Dendritic cell treated with granulocyte-macrophage colony-stimulating factor and Interleukin-4, amounts not matched to agents 40 ng/mL and 50 ng/mL, for 4 days (primary cell): Measurements from ENCODE around the gene SIRPA.

ENCODE experiments used
- H3K27ac Mint-ChIP-seq: one replicate; pipeline ENCODE4 v1.8.0; 2022; ENCODE audit warnings: mild to moderate bottlenecking, mixed read lengths
- H3K27me3 Mint-ChIP-seq: one replicate; pipeline ENCODE4 v1.8.0; 2022; ENCODE audit warnings: mild to moderate bottlenecking, mixed read lengths
- H3K36me3 Mint-ChIP-seq: one replicate; pipeline ENCODE4 v1.8.0; 2022; ENCODE audit warnings: low read depth, mixed read lengths
- H3K4me1 Mint-ChIP-seq: one replicate; pipeline ENCODE4 v1.8.0; 2022; ENCODE audit warnings: low read depth, mixed read lengths
- H3K4me3 Mint-ChIP-seq: one replicate; pipeline ENCODE4 v1.8.0; 2022; ENCODE audit warnings: mild to moderate bottlenecking, moderate library complexity, mixed read lengths
- H3K9me3 Mint-ChIP-seq: one replicate; pipeline ENCODE4 v1.8.0; 2022; ENCODE audit warnings: mixed read lengths
- intact Hi-C: fragments of 100-400 bp; cut with micrococcal nuclease; formaldehyde crosslinking; loops from one replicate; pipeline ENCODE4 v1.15.0; 2022

Gene SIRPA

GRCh38 chr20:1928154-1928553 is 32.9 kb downstream of the SIRPA start:
- peak overlapping the region; percentile 30 for H3K27ac Mint-ChIP-seq
- no peaks in the 10 kb centered on the region for H3K9me3 Mint-ChIP-seq
- peaks cover 91% of the 10 kb centered on the region for H3K4me1 Mint-ChIP-seq
- no peak overlapping the region for H3K4me3 Mint-ChIP-seq
- intact Hi-C loops = no loop called here
- no peaks in the 10 kb centered on the region for H3K27me3 Mint-ChIP-seq
- peaks cover 100% of the 10 kb centered on the region for H3K36me3 Mint-ChIP-seq

GRCh38 chr20:1928782-1929181 is 33.6 kb downstream of the SIRPA start:
- no peak overlapping the region for H3K4me3 Mint-ChIP-seq
- peaks cover 100% of the 10 kb centered on the region for H3K36me3 Mint-ChIP-seq
- H3K27ac Mint-ChIP-seq = peak overlapping the region; percentile 30
- no peaks in the 10 kb centered on the region for H3K27me3 Mint-ChIP-seq
- no peaks in the 10 kb centered on the region for H3K9me3 Mint-ChIP-seq
- peaks cover 89% of the 10 kb centered on the region for H3K4me1 Mint-ChIP-seq
- intact Hi-C loops = no loop called here

DNA sequence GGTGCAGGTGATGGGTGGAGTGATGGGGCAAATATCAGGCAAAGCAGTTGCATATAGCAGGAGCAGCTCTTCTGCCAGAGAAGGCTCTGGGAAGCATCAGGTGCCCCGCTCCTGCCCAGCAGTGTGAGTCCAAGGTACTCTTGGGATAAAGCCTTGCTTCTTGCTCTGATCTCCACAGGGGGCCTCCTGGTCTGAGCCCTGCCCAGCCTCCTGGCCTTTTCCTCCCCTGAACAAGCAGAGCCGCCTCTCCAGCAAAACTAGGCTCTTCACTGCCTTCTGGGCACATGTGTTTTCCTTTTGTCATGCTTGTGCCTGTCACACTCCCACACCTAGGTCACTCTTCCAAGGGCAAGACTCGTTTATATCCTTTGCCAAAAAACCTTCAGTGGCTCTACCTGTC is 34.3 kb downstream of the SIRPA start:
- no peak overlapping the region for H3K4me3 Mint-ChIP-seq
- H3K36me3 Mint-ChIP-seq = peaks cover 100% of the 10 kb centered on the region
- H3K9me3 Mint-ChIP-seq = no peaks in the 10 kb centered on the region
- no peaks in the 10 kb centered on the region for H3K27me3 Mint-ChIP-seq
- H3K4me1 Mint-ChIP-seq = peaks cover 82% of the 10 kb centered on the region
- intact Hi-C loops = no loop called here
- no peak overlapping the region for H3K27ac Mint-ChIP-seq

DNA sequence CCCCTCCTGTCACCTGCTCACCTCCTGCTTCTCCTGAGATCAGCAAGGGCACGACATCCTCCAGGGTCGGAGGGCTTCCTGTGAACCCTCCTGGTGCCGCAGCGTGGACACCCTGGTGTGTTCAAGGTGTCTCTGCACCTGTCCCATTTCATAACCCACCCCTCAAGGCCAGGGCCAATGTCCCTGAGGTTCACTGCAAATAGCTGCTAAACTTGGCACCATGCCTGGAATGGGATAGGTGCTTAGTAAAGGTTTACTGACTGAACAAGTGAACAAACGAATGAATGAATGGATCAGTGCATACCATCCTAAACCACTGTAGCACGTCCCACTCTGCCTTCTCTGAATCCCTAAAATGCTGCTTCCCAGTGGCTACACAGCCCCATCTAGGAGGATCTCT is 35.0 kb downstream of the SIRPA start:
- intact Hi-C loops = no loop called here
- Mint-ChIP-seq H3K27me3 (no peaks in the 10 kb centered on the region), H3K4me1 (peaks cover 81% of the 10 kb centered on the region), H3K9me3 (no peaks in the 10 kb centered on the region), H3K4me3 (no peak overlapping the region), H3K27ac (no peak overlapping the region), H3K36me3 (peaks cover 100% of the 10 kb centered on the region)

DNA sequence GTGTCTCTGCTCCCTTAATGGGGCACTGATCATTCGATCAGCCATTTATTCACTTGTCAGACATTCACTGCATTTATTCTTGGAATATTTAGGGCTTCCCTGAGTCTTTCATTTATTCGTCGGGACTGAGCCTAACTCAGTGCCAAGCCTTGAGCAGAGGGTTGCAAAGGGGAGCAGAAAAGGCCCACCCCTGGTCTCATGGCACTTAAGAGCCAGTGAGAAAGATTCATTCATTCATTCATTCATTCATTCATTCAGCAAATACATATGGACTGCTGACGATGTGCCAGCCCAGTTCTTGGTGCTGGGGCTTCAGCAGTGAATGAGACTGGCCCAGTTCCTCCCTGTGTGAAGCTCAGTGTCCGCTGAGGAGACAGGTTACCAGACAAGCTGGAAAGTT is 36.6 kb downstream of the SIRPA start:
- H3K36me3 Mint-ChIP-seq = peaks cover 100% of the 10 kb centered on the region
- H3K27me3 Mint-ChIP-seq = no peaks in the 10 kb centered on the region
- no peak overlapping the region for H3K4me3 Mint-ChIP-seq
- intact Hi-C loops = no loop called here
- no peaks in the 10 kb centered on the region for H3K9me3 Mint-ChIP-seq
- no peak overlapping the region for H3K27ac Mint-ChIP-seq
- peaks cover 79% of the 10 kb centered on the region for H3K4me1 Mint-ChIP-seq

GRCh38 chr20:1932971-1933370 is 37.8 kb downstream of the SIRPA start:
- H3K36me3 Mint-ChIP-seq = peaks cover 100% of the 10 kb centered on the region
- H3K9me3 Mint-ChIP-seq = no peaks in the 10 kb centered on the region
- no peaks in the 10 kb centered on the region for H3K27me3 Mint-ChIP-seq
- H3K4me3 Mint-ChIP-seq = no peak overlapping the region
- H3K27ac Mint-ChIP-seq = no peak overlapping the region
- intact Hi-C loops = no loop called here
- H3K4me1 Mint-ChIP-seq = peaks cover 72% of the 10 kb centered on the region

- Mint-ChIP-seq H3K27me3 (no peaks in the 10 kb centered on the region), H3K36me3 (peaks cover 100% of the 10 kb centered on the region), H3K9me3 (no peaks in the 10 kb centered on the region), H3K27ac (no peak overlapping the region), H3K4me1 (peaks cover 72% of the 10 kb centered on the region), H3K4me3 (no peak overlapping the region)
- intact Hi-C loops = no loop called here
Observed at GRCh38 chr20:1933465-1933870, 38.3 kb downstream of the SIRPA start.

- H3K4me1 Mint-ChIP-seq = peaks cover 71% of the 10 kb centered on the region
- intact Hi-C loops = no loop called here
- peaks cover 100% of the 10 kb centered on the region for H3K36me3 Mint-ChIP-seq
- H3K27ac Mint-ChIP-seq = no peak overlapping the region
- no peaks in the 10 kb centered on the region for H3K9me3 Mint-ChIP-seq
- no peak overlapping the region for H3K4me3 Mint-ChIP-seq
- no peaks in the 10 kb centered on the region for H3K27me3 Mint-ChIP-seq
Observed at GRCh38 chr20:1934156-1934555, 38.9 kb downstream of the SIRPA start.

- Mint-ChIP-seq H3K36me3 (peaks cover 100% of the 10 kb centered on the region), H3K4me1 (peaks cover 67% of the 10 kb centered on the region), H3K9me3 (no peaks in the 10 kb centered on the region), H3K4me3 (no peak overlapping the region), H3K27ac (no peak overlapping the region), H3K27me3 (no peaks in the 10 kb centered on the region)
- intact Hi-C loops = no loop called here
Observed at GRCh38 chr20:1934721-1935573, 39.7 kb downstream of the SIRPA start.

GRCh38 chr20:1935696-1936366 is 40.6 kb downstream of the SIRPA start:
- H3K36me3 Mint-ChIP-seq = peaks cover 95% of the 10 kb centered on the region
- peaks cover 65% of the 10 kb centered on the region for H3K4me1 Mint-ChIP-seq
- intact Hi-C loops = no loop called here

GRCh38 chr20:1937316-1937976 is 42.2 kb downstream of the SIRPA start:
- Mint-ChIP-seq H3K4me3 (no peak overlapping the region), H3K36me3 (peaks cover 79% of the 10 kb centered on the region), H3K27me3 (no peaks in the 10 kb centered on the region), H3K9me3 (no peaks in the 10 kb centered on the region), H3K27ac (no peak overlapping the region), H3K4me1 (peaks cover 65% of the 10 kb centered on the region)
- intact Hi-C loops = no loop called here

More at GRCh38 chr20:1935696-1936366, 40.6 kb downstream of the SIRPA start:
- H3K27me3 Mint-ChIP-seq = no peaks in the 10 kb centered on the region
- H3K4me3 Mint-ChIP-seq = no peak overlapping the region
- no peak overlapping the region for H3K27ac Mint-ChIP-seq
- H3K9me3 Mint-ChIP-seq = no peaks in the 10 kb centered on the region

- intact Hi-C loops = no loop called here
- Mint-ChIP-seq H3K4me1 (peaks cover 66% of the 10 kb centered on the region), H3K4me3 (no peak overlapping the region), H3K9me3 (no peaks in the 10 kb centered on the region), H3K27me3 (no peaks in the 10 kb centered on the region), H3K36me3 (peaks cover 66% of the 10 kb centered on the region), H3K27ac (no peak overlapping the region)
Observed at GRCh38 chr20:1938464-1939269, 43.5 kb downstream of the SIRPA start.

GRCh38 chr20:1939270-1939595 is 44.0 kb downstream of the SIRPA start:
- Mint-ChIP-seq H3K4me1 (peaks cover 71% of the 10 kb centered on the region), H3K27me3 (no peaks in the 10 kb centered on the region), H3K9me3 (no peaks in the 10 kb centered on the region), H3K27ac (no peak overlapping the region), H3K36me3 (peaks cover 61% of the 10 kb centered on the region), H3K4me3 (no peak overlapping the region)
- intact Hi-C loops = no loop called here

- Mint-ChIP-seq H3K27me3 (no peaks in the 10 kb centered on the region), H3K36me3 (peaks cover 47% of the 10 kb centered on the region), H3K9me3 (no peaks in the 10 kb centered on the region), H3K4me3 (no peak overlapping the region), H3K4me1 (peaks cover 75% of the 10 kb centered on the region), H3K27ac (no peak overlapping the region)
- intact Hi-C loops = no loop called here
Observed at GRCh38 chr20:1940581-1940980, 45.4 kb downstream of the SIRPA start.
